ENCODE measurements around the gene ANKRD40. TPM values are rescaled to one million over a fixed set of nuclear protein-coding genes. Genes with fewer than 3 reads are reported as not detected.

ANKRD40 gene
- total RNA-seq, 3 donors from 2014 or later = 26.8 to 86.0 (median 29.6) TPM

GRCh38 chr17:50680126-50680525, 27.6 kb downstream of the ANKRD40 start:
- TF ChIP-seq CTCF (IDR thresholded peaks at IDR 0.05) = no peak
- no peak overlapping the region for H3K4me3 ChIP-seq
- H3K4me1 ChIP-seq (ENCODE audit: low read depth) = peaks cover 29% of the 10 kb centered on the region
- intact Hi-C loops (cut with DNase I, micrococcal nuclease) = loop anchor here in 1 of 2 donors (10.0 kb wide), 2 partner anchors 45 to 125 kb away; partner anchors contain the start of gene ABCC3
- no peaks in the 10 kb centered on the region for H3K9me3 ChIP-seq
- DNase-seq (peak in 1 of 3 donors; percentile 22), ATAC-seq (no peak)
- no peaks in the 10 kb centered on the region for H3K36me3 ChIP-seq (ENCODE audit: low read depth)

GRCh38 chr17:50679008-50679544, 28.6 kb downstream of the ANKRD40 start:
- no peak for ATAC-seq

GRCh38 chr17:50677851-50678375, 29.8 kb downstream of the ANKRD40 start:
- intact Hi-C loops (cut with DNase I, micrococcal nuclease) = no loop called here
- ATAC-seq (no peak), DNase-seq (no peak)
- Histone ChIP-seq H3K4me3 (no peak overlapping the region), H3K9me3 (no peaks in the 10 kb centered on the region), H3K36me3 (ENCODE audit: low read depth) (no peaks in the 10 kb centered on the region), H3K4me1 (ENCODE audit: low read depth) (peaks cover 27% of the 10 kb centered on the region)
- TF ChIP-seq CTCF (IDR thresholded peaks at IDR 0.05) = no peak

More at GRCh38 chr17:50679008-50679544, 28.6 kb downstream of the ANKRD40 start:
- H3K36me3 ChIP-seq (ENCODE audit: low read depth) = no peaks in the 10 kb centered on the region
- peaks cover 30% of the 10 kb centered on the region for H3K4me1 ChIP-seq (ENCODE audit: low read depth)
- intact Hi-C loops (cut with DNase I, micrococcal nuclease) = no loop called here
- no peak overlapping the region for H3K4me3 ChIP-seq
- DNase-seq = no peak
- H3K9me3 ChIP-seq = no peaks in the 10 kb centered on the region
- no peak for TF ChIP-seq CTCF (IDR thresholded peaks at IDR 0.05)

GRCh38 chr17:50676065-50676975, 31.4 kb downstream of the ANKRD40 start:
- Histone ChIP-seq H3K9me3 (no peaks in the 10 kb centered on the region), H3K4me1 (ENCODE audit: low read depth) (peaks cover 23% of the 10 kb centered on the region), H3K36me3 (ENCODE audit: low read depth) (no peaks in the 10 kb centered on the region), H3K4me3 (no peak overlapping the region)
- intact Hi-C loops (cut with DNase I, micrococcal nuclease) = no loop called here
- ATAC-seq (peak; percentile 45), DNase-seq (peak in 2 of 3 donors; percentile 66 to 68)
- no peak for TF ChIP-seq CTCF (IDR thresholded peaks at IDR 0.05)

- no peak for TF ChIP-seq CTCF (IDR thresholded peaks at IDR 0.05)
- no peaks in the 10 kb centered on the region for H3K36me3 ChIP-seq (ENCODE audit: low read depth)
- ATAC-seq = peak; percentile 87
- intact Hi-C loops (cut with DNase I, micrococcal nuclease) = no loop called here
- H3K4me1 ChIP-seq (ENCODE audit: low read depth) = peaks cover 19% of the 10 kb centered on the region
- DNase-seq = peak; percentile 76 to 84 (median 84)
- no peaks in the 10 kb centered on the region for H3K9me3 ChIP-seq
- no peak overlapping the region for H3K4me3 ChIP-seq
These were observed 32.1 kb downstream of the ANKRD40 start for GRCh38 chr17:50675627-50676026.
